Measurements from ENCODE around the gene TNNT2. TPM values are rescaled to one million over a fixed set of nuclear protein-coding genes. Genes with fewer than 3 reads are reported as not detected.

Gene TNNT2
- total RNA-seq, 1 donor from 2014 or later: not detected

GRCh38 chr1:201330541-201330940 lies 46.9 kb downstream of the TNNT2 start:
- Mint-ChIP-seq H3K4me1 (peaks cover 22% of the 10 kb centered on the region), H3K27me3 (ENCODE audit: low read depth) (no peaks in the 10 kb centered on the region), H3K36me3 (ENCODE audit: low read depth) (no peaks in the 10 kb centered on the region), H3K27ac (ENCODE audit: unreplicated experiment) (no peak overlapping the region), H3K9me3 (no peaks in the 10 kb centered on the region), H3K4me3 (no peak overlapping the region)
- TF ChIP-seq, protein P1, sequence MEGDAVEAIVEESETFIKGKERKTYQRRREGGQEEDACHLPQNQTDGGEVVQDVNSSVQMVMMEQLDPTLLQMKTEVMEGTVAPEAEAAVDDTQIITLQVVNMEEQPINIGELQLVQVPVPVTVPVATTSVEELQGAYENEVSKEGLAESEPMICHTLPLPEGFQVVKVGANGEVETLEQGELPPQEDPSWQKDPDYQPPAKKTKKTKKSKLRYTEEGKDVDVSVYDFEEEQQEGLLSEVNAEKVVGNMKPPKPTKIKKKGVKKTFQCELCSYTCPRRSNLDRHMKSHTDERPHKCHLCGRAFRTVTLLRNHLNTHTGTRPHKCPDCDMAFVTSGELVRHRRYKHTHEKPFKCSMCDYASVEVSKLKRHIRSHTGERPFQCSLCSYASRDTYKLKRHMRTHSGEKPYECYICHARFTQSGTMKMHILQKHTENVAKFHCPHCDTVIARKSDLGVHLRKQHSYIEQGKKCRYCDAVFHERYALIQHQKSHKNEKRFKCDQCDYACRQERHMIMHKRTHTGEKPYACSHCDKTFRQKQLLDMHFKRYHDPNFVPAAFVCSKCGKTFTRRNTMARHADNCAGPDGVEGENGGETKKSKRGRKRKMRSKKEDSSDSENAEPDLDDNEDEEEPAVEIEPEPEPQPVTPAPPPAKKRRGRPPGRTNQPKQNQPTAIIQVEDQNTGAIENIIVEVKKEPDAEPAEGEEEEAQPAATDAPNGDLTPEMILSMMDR (conservative IDR thresholded peaks at IDR 0.05): no peak
- no peak for DNase-seq (ENCODE audit: low read depth, low spot score)

DNA sequence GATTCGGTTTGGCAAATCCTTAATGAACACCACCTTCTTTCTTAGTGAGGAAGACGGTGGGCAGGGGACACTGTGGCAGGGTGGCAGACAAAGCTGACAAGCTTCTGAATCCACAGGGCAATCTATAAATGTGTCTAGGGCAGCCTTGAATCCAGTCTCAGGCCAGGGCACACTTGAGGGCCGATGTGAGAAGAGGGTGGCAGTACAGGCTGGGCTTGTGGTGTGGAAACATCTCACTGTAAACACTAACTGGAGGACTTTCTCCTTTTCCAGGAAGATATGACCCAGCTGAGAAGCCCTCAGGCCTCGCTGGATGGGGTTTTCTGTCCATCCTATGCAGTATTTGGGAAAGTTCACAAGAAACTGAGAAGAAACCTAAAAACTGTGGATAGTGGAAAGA lies 47.7 kb downstream of the TNNT2 start:
- Mint-ChIP-seq H3K4me3 (no peak overlapping the region), H3K4me1 (peaks cover 15% of the 10 kb centered on the region), H3K36me3 (ENCODE audit: low read depth) (no peaks in the 10 kb centered on the region), H3K9me3 (no peaks in the 10 kb centered on the region), H3K27me3 (ENCODE audit: low read depth) (no peaks in the 10 kb centered on the region), H3K27ac (ENCODE audit: unreplicated experiment) (no peak overlapping the region)
- TF ChIP-seq, protein P1 (conservative IDR thresholded peaks at IDR 0.05): no peak
- DNase-seq (ENCODE audit: low read depth, low spot score): no peak

- Mint-ChIP-seq H3K27me3 (ENCODE audit: low read depth) (no peaks in the 10 kb centered on the region), H3K4me1 (peaks cover 10% of the 10 kb centered on the region), H3K9me3 (no peaks in the 10 kb centered on the region), H3K4me3 (no peak overlapping the region), H3K36me3 (ENCODE audit: low read depth) (no peaks in the 10 kb centered on the region), H3K27ac (ENCODE audit: unreplicated experiment) (no peak overlapping the region)
- no peak for DNase-seq (ENCODE audit: low read depth, low spot score)
- TF ChIP-seq, protein P1 (conservative IDR thresholded peaks at IDR 0.05): no peak
These were observed 48.2 kb downstream of the TNNT2 start for GRCh38 chr1:201329286-201329685.

GRCh38 chr1:201328576-201328975 lies 48.9 kb downstream of the TNNT2 start:
- Mint-ChIP-seq H3K27ac (ENCODE audit: unreplicated experiment) (no peak overlapping the region), H3K9me3 (no peaks in the 10 kb centered on the region), H3K27me3 (ENCODE audit: low read depth) (no peaks in the 10 kb centered on the region), H3K36me3 (ENCODE audit: low read depth) (no peaks in the 10 kb centered on the region), H3K4me3 (no peak overlapping the region), H3K4me1 (peaks cover 4% of the 10 kb centered on the region)
- TF ChIP-seq, protein P1 (conservative IDR thresholded peaks at IDR 0.05): no peak
- no peak for DNase-seq (ENCODE audit: low read depth, low spot score)

GRCh38 chr1:201327687-201328240 lies 49.7 kb downstream of the TNNT2 start:
- H3K27me3 Mint-ChIP-seq (ENCODE audit: low read depth): no peaks in the 10 kb centered on the region
- no peaks in the 10 kb centered on the region for H3K9me3 Mint-ChIP-seq
- no peak overlapping the region for H3K4me3 Mint-ChIP-seq
- TF ChIP-seq, protein P1 (conservative IDR thresholded peaks at IDR 0.05): no peak
- no peaks in the 10 kb centered on the region for H3K36me3 Mint-ChIP-seq (ENCODE audit: low read depth)
- H3K27ac Mint-ChIP-seq (ENCODE audit: unreplicated experiment): no peak overlapping the region
- DNase-seq (ENCODE audit: low read depth, low spot score): no peak
- peaks cover 4% of the 10 kb centered on the region for H3K4me1 Mint-ChIP-seq
